ENCODE measurements around the gene RGS10.

DNA sequence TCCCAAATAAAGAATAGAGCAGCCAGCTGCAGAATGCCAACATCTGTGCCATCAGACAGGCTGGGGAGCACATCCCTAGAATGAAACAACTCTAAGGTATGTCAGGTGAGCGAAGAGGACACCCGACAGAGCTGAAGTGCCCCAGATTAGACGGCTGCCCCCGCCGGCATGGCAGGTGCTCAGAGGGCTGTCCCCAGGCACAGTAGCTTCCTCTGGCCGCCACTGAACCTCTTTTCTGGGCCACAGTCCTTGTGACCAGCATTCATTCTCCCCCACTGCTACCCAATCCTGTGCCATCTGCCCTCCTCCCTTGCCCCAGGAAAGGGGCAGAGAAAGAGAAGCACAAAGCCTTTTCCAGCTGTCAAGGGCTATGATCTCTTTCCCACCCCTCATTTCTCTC, 41.7 kb downstream of the RGS10 start:
- TF ChIP-seq, protein P1, sequence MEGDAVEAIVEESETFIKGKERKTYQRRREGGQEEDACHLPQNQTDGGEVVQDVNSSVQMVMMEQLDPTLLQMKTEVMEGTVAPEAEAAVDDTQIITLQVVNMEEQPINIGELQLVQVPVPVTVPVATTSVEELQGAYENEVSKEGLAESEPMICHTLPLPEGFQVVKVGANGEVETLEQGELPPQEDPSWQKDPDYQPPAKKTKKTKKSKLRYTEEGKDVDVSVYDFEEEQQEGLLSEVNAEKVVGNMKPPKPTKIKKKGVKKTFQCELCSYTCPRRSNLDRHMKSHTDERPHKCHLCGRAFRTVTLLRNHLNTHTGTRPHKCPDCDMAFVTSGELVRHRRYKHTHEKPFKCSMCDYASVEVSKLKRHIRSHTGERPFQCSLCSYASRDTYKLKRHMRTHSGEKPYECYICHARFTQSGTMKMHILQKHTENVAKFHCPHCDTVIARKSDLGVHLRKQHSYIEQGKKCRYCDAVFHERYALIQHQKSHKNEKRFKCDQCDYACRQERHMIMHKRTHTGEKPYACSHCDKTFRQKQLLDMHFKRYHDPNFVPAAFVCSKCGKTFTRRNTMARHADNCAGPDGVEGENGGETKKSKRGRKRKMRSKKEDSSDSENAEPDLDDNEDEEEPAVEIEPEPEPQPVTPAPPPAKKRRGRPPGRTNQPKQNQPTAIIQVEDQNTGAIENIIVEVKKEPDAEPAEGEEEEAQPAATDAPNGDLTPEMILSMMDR (IDR thresholded peaks at IDR 0.05): no peak
- TF ChIP-seq POLR2A (IDR thresholded peaks at IDR 0.05; ENCODE audit: low read depth) (no peak), EP300 (IDR thresholded peaks at IDR 0.05) (no peak)

All from esophagus muscularis mucosa (tissue), 4 donors.